Left ventricle myocardium superior (tissue), 1 donor: Measurements from ENCODE around the gene KCNJ6. TPM values are rescaled to one million over a fixed set of nuclear protein-coding genes. Genes with fewer than 3 reads are reported as not detected.
"Not testable (repeated sequence)": the region's sequence is repeated elsewhere in the genome, so short reads cannot be mapped to it uniquely, and the experiment has no call there.

Source experiments
- ATAC-seq: fragments of 200-7000 bp; cut with Tn5 transposase; one replicate; pipeline ENCODE4 v1.9.1; 2020; ENCODE audit warnings: mild to moderate bottlenecking, moderate library complexity
- DNase-seq: peaks from one replicate; pipeline ENCODE4 v3.0.0-alpha.2; 2020
- intact Hi-C: fragments of 100-400 bp; cut with micrococcal nuclease; formaldehyde crosslinking; loops from one replicate; pipeline ENCODE4 v1.11.0; 2022
- total RNA-seq: library from RNA; stranded (reverse); fragmentation: NEBNext Ultra II Directional; extraction: Animal tissue kit (Norgen Biotek cat#: 25700); gene quantifications from one replicate; pipeline ENCODE4 v1.2.1, GENCODE V29; 2021
- donor health status: DM: no; HTN: yes; CAD: no; lungs with severe emphysema.

Gene KCNJ6
- total RNA-seq, 1 donor from 2014 or later, result not detected

DNA sequence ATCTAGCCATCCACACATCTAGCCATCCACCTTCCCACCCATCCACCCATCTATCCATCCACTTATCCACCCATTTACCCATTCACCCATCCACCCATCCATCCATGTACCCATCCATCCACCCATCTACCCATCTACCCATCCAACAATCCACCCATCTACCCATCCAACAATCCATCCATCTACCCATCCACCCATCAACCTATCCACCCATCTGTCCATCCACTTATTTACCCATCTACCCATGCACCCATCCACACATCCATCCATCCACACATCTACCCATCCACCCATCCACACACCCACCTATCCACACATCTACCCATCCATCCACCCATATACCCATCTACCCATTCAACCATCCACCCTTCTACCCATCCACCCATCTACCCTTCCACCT is 311.3 kb downstream of the KCNJ6 start:
- DNase-seq (no peak), ATAC-seq (no peak)
- intact Hi-C loops, result no loop called here

- intact Hi-C loops, result no loop called here
- DNase-seq, result no peak
Measured at GRCh38 chr21:37603129-37603528, 313.1 kb downstream of the KCNJ6 start.

GRCh38 chr21:37601915-37602314 is 314.3 kb downstream of the KCNJ6 start:
- ATAC-seq (no peak), DNase-seq (no peak)
- intact Hi-C loops, result no loop called here

More at GRCh38 chr21:37603129-37603528, 313.1 kb downstream of the KCNJ6 start:
- ATAC-seq, result no peak

- ATAC-seq, result no peak
- intact Hi-C loops, result no loop called here
- DNase-seq, result no peak
Measured at GRCh38 chr21:37601027-37601426, 315.2 kb downstream of the KCNJ6 start.

GRCh38 chr21:37595944-37596343 is 320.3 kb downstream of the KCNJ6 start:
- intact Hi-C loops, result no loop called here
- no peak for DNase-seq
- ATAC-seq, result no peak

DNA sequence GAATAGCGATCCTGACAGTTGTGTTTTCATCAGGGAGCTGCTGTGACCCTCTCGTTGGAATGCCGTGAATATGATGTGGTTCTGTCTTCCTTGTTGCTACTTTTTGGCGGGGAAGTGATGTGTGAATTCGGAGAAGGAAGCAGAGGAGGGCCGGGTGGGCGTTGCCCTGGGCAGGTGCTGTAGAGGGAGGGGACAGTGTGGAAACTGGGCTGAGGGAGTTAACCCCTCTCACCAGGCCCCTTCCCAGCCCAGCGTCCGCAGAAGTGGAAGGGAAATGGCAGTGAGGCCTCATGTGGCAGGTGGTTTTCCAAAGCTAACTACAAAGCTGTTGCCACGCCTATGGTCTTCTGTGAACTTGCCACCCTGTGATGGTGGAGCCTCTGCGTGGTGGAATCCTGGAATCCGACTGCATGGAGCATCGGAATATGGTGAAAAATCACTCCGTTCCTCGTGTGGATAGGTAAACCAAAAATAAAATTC is 321.7 kb downstream of the KCNJ6 start:
- no peak for DNase-seq
- intact Hi-C loops, result no loop called here
- no peak for ATAC-seq

GRCh38 chr21:37593740-37594471 is 322.4 kb downstream of the KCNJ6 start:
- DNase-seq (no peak), ATAC-seq (peak; percentile 79)
- intact Hi-C loops, result no loop called here

DNA sequence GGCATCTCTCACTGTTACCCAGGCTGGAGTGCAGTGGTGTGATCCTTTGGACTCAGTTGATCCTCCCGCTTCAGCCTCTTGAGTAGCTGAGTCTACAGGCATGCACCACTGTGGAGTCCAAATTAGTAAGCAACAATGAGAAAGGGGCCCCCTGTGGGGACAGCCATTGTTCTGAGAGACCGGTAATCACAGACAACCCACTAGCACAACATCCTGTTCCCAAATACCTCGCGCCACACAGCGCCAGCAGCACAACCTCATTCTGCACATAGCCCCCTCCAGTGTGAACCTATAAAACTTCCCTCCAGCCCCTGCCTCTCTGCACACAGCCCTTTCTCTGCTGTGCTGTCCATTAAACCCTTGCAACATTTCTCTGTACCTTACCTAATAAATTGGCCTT is 323.2 kb downstream of the KCNJ6 start:
- intact Hi-C loops, result no loop called here
- DNase-seq (no peak), ATAC-seq (peak; percentile 55)

DNA sequence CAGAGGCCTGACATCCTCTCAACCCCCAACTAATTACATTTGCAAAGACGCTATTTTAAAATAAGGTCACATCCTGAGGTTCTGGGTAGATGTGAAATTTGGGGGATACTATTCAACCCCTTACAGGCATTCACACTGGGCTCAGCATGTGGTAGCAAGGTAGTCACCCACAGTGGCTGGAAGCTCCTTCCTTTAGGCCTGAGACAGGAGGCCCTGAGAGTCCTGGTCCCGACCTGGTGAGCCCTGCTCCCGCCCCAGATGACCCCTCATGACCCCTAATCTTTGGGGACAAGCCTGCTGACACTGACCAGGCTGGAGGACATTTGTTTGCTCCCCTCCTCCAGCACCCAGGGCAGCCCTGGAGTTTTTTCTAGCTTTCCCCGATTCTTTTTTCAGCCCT is 323.8 kb downstream of the KCNJ6 start:
- intact Hi-C loops, result no loop called here
- ATAC-seq, result no peak
- DNase-seq, result no peak

DNA sequence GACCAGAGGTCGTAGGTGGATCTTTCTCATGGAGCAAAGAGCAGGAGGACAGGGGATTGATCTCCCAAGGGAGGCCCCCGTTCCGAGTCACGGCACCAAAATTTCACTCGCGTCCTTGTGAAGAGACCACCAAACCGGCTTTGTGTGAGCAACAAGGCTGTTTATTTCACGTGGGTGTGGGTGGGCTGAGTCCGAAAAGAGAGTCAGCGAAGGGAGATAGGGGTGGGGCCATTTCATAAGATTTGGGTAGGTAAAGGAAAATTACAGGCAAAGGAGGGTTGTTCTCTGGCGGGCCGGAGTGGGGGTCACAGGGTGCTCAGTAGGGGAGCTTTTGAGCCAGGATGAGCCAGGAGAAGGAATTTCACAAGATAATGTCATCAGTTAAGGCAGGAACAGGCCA is 324.3 kb downstream of the KCNJ6 start:
- ATAC-seq, intact Hi-C loops, DNase-seq: not testable (repeated sequence)

DNA sequence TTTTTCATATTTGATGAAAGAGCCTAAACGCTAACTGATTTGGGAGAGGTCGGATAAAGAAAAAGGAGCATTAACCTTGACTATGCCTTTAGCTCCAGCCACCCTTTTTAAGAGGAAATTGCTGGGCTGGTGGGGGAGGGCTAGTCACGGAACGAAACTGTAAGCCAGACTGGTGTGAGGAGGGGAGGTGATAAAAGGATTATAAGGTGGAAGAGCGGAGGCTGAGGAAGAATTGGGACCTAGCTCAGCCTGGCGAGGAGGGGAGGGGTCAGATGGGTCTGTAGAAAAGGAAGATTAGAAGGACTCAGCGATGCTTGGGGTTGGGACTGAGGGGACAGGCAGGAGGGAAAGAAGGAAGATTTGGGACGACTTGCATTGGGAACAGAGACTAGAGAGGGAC is 325.4 kb downstream of the KCNJ6 start:
- ATAC-seq, intact Hi-C loops, DNase-seq: not testable (repeated sequence)

GRCh38 chr21:37588644-37589043 is 327.6 kb downstream of the KCNJ6 start:
- DNase-seq, ATAC-seq, intact Hi-C loops: not testable (repeated sequence)

GRCh38 chr21:37587635-37588177 is 328.6 kb downstream of the KCNJ6 start:
- DNase-seq, result no peak
- ATAC-seq, result no peak
- intact Hi-C loops, result no loop called here

GRCh38 chr21:37587203-37587602 is 329.1 kb downstream of the KCNJ6 start:
- no peak for ATAC-seq
- intact Hi-C loops, result no loop called here
- no peak for DNase-seq

DNA sequence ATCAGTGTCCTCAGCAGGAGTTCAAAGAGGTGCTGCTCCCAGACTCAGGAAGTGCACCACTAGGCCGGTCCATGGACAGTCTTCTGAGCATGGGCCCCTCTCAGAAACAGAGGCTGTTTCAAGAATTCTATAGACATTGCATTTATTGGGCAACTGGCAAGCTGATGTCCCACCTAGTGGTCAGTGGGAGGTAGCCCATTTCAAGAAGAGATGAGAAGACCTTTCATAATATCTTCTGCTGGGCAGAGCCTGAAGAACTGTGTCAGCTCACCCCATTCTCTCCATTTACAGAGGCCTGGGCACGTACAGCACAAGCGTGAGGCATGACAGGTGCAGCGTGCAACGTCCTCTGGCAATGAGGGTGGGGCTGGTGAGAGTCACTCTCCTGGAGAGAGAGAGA is 333.7 kb downstream of the KCNJ6 start:
- intact Hi-C loops, result no loop called here
- ATAC-seq (peak; percentile 78), DNase-seq (no peak)

DNA sequence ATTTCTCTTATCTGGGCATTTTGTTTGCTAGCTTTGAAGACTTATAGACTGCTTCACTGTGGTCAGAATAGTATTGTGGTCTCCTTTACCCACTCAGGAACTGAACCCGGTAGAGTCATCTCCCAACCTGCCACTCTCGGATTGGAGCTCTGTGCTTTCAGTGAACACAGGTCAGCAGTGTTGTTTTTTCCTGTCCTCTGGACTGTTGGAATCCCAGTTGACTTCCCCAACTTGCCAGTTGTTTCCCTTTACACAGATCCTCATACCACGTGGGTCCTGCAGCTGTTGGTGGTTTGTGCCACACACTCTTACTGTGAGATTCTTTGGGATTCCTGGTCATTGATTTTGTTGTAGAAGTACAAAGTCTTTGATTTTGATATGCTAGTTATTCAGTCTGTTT is 335.6 kb downstream of the KCNJ6 start:
- DNase-seq (no peak), ATAC-seq (no peak)
- intact Hi-C loops, result no loop called here

- intact Hi-C loops, result no loop called here
- DNase-seq, result no peak
- no peak for ATAC-seq
Measured at GRCh38 chr21:37579356-37579755, 336.9 kb downstream of the KCNJ6 start.

GRCh38 chr21:37578471-37579126 is 337.7 kb downstream of the KCNJ6 start:
- DNase-seq (no peak), ATAC-seq (no peak)
- intact Hi-C loops, result no loop called here

DNA sequence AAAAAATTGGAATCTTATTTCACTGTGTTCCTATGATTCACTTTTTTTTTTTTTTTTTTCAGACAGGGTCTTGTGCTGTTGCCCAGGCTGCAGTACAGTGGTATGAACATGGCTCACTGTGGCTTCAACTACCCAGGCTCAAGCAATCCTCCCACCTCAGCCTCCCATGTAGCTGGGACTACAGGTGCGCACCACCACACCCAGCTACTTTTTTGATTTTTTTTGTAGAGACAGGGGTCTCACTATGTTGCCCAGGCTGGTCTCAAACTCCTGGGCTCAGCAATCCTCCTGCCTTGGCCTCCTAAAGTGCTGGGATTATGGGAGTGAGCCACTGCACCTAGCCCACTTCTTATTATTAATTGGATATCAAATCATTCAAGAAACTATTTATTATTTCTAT is 339.3 kb downstream of the KCNJ6 start:
- ATAC-seq, DNase-seq, intact Hi-C loops: not testable (repeated sequence)

DNA sequence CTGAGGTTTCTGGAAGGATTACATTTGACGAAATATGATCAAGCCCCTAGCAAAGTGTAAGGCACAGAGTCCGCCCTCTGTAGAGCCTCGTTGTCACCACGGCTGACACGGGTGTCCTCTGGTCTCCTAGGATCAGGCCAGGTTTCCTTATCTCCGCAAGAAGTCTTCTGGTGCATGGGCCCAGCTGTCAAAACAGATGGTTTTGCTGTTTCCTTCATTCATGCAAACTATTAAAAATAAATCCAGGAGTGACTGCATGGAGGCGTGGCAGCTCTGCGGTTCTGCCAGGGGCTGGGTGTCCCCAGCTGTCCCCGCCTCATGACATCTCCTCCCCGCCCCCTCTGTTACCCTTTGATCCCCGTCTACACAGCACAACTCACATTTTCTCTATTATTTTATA is 340.7 kb downstream of the KCNJ6 start:
- DNase-seq (no peak), ATAC-seq (no peak)
- intact Hi-C loops, result no loop called here
